ENCODE measurements around the gene HLA-A.
A peak's percentile ranks its signal among the peaks of the same experiment; 100 is the strongest.
"Not testable (repeated sequence)": the region's sequence is repeated elsewhere in the genome, so short reads cannot be mapped to it uniquely, and the experiment has no call there.

HLA-A gene

DNA sequence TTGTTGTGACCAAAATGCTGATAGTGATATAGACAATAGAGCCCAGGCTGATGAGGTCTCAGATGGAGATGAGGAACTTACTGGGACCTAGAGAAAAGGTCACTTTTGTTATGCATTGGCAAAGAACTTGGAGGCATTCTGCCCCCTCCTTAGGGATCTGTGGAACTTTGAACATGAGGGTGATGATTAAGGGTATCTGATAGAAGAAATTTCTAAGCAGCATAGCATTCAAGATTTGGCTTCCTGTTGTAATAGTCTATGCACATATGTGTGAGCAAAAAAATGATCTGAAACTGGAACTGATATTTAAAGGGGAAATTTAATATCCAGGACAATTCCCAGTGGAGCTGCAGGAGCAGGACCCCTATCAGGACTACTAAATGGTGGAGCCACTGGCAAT is 17.1 kb downstream of the HLA-A start:
- H3K4me3 ChIP-seq = no peak overlapping the region
- TF ChIP-seq, protein P1, sequence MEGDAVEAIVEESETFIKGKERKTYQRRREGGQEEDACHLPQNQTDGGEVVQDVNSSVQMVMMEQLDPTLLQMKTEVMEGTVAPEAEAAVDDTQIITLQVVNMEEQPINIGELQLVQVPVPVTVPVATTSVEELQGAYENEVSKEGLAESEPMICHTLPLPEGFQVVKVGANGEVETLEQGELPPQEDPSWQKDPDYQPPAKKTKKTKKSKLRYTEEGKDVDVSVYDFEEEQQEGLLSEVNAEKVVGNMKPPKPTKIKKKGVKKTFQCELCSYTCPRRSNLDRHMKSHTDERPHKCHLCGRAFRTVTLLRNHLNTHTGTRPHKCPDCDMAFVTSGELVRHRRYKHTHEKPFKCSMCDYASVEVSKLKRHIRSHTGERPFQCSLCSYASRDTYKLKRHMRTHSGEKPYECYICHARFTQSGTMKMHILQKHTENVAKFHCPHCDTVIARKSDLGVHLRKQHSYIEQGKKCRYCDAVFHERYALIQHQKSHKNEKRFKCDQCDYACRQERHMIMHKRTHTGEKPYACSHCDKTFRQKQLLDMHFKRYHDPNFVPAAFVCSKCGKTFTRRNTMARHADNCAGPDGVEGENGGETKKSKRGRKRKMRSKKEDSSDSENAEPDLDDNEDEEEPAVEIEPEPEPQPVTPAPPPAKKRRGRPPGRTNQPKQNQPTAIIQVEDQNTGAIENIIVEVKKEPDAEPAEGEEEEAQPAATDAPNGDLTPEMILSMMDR (IDR thresholded peaks at IDR 0.05) = no peak
- DNase-seq (ENCODE audit: low spot score) = no peak
- no peak overlapping the region for H3K27ac ChIP-seq

DNA sequence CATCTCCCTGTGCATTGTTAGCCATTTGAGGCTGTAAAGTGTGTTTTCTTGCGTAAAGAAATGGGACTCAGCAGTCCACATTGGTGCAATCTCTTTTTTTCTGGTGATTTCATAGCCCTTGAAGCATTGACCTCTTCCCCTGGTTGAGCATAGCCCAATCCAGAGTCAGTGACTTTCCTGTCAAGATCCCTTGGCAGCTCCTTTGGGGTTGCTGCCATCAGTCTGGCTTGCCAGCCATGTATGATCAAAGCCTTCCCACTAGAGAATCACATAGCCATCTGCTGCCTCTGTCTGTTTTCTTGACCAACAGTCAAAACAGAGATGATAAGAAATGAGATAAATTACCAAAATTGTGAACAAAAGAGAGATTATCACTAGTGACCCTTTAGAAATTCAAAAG is 19.6 kb downstream of the HLA-A start:
- no peak for DNase-seq (ENCODE audit: low spot score)
- TF ChIP-seq, protein P1 (IDR thresholded peaks at IDR 0.05) = no peak
- Histone ChIP-seq H3K27ac (no peak overlapping the region), H3K4me3 (no peak overlapping the region)

DNA sequence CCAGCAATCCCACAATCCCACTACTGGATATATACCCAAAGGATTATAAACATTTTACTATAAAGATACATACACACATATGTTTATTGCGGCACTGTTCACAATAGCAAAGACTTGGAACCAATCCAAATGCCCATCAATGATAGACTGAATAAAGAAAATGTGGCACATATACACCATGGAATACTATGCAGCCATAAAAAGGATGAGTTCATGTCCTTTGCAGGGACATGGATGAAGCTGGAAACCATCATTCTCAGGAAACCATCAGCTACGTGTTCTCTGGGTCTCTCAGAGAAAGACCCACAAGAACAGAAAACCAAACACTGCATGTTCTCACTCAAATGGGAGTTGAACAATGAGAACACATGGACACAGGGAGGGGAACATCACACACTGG is 21.4 kb downstream of the HLA-A start:
- not testable (repeated sequence) for H3K4me3 ChIP-seq; DNase-seq (ENCODE audit: low spot score); H3K27ac ChIP-seq

DNA sequence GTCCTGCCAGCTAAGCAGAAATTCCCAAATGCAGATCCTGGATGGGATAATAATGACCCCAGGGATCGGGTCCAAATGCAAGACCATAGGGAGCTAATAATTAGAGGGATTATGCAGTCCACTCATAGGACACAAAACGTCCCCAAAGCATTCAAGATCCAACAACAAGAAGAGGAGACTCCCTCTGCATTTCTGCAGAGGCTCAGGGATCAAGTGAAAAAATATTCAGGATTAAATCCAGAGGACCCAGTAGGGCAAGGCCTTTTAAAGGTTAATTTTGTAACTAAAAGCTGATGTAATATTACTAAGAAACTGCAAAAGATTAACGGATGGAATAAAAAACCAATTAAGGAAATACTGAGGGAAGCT is 22.2 kb downstream of the HLA-A start:
- DNase-seq (ENCODE audit: low spot score) = no peak
- Histone ChIP-seq H3K27ac (peak overlapping the region; percentile 63 to 66), H3K4me3 (peak overlapping the region; percentile 61)
- TF ChIP-seq, protein P1 (IDR thresholded peaks at IDR 0.05) = no peak

DNA sequence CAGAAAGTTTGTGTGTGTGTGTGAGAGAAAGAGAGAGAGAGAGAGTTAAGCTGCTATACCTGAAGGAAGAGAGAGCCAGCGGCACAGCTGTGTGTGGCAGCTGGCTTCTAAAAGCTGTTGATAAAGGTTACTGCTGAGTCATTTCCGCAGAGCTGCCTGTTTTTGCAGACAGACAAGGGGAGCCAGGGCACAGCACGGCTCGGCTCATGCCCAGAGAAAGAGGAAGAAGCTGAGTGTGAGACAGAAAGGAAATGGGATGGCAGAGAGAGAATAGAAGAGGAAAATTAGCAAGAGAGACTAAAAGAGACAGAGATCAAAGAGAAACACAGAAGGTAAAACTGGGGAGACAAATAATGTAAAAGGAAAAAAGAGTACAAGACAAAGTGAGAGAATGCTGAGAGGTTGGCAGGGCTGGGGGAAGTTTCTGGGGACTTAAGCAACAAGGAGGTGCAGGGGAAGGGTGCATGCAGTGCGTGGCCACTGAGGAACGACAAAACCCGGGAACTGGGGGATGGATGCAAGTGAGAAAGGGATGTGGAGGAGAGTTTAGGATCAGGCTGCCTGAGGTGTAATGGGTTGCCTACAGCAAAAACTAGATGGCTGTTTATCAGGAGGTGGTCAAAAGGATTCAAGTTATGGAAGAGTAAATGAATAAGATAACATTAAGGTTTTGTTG is 22.7 kb downstream of the HLA-A start:
- TF ChIP-seq, protein P1 (IDR thresholded peaks at IDR 0.05) = no peak
- peak overlapping the region; percentile 66 to 84 for H3K27ac ChIP-seq
- no peak for DNase-seq (ENCODE audit: low spot score)
- H3K4me3 ChIP-seq = peak overlapping the region; percentile 61

DNA sequence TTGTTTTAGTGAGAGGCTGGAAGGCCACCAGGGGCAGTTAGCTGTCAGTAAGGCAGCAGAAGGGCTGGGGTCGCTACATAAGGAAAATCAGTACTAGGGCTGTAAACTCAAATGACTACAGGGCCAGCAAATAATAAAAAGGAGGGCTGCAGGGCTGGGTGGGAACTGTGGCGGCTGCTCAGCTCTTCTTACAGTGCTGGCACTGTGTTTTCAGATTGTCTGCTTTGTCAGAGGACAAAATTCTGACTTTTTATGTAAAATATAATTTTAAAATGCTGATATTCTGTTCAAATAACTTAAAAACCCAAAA is 23.2 kb downstream of the HLA-A start:
- TF ChIP-seq, protein P1 (IDR thresholded peaks at IDR 0.05) = no peak
- peak overlapping the region; percentile 66 to 84 for H3K27ac ChIP-seq
- DNase-seq (ENCODE audit: low spot score) = no peak
- peak overlapping the region; percentile 61 for H3K4me3 ChIP-seq

DNA sequence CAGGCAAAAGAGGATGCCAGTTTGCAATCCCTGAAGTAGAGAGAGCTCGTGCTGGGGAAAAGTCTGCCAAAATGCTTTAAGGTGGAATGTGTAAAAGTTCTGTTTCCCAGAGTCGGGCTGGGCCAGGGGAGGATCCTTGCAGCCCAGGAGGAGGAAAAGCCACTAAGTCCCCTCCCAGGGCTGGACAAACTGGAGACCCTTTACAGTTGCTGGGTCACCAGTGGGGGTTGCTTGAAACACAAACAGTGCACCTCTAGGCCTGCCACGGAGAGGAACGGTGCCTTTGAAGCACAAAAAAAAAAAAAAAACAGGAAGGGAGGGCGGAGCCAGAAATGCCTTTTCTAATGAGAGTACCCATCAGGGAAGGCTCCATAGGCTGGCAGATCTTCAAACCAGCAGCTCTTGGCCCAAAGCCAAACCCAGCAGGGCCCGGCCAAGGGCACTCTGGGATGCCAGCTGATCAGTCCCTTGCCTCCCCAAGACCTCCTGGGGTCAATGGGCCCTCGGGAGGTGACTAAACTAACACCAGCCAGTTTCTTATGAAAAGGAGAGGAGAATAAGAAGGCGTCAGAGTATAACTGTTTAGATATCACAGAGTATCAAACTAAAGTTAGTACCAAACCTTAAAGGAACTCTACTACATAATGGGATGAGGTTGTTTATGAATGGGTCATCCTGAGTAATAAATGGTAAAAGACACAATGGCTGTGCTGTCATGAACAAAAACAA is 23.7 kb downstream of the HLA-A start:
- peak overlapping the region; percentile 61 for H3K4me3 ChIP-seq
- H3K27ac ChIP-seq = peak overlapping the region; percentile 66 to 84
- TF ChIP-seq, protein P1 (IDR thresholded peaks at IDR 0.05) = no peak
- DNase-seq (ENCODE audit: low spot score) = peak; percentile 86
